NT2/D1 (cell line): ENCODE data around the gene TNXB.
"Not testable (repeated sequence)": the region's sequence is repeated elsewhere in the genome, so short reads cannot be mapped to it uniquely, and the experiment has no call there.

Experiments
- SUZ12 ChIP-seq: IDR thresholded peaks from 2 replicates; pipeline ENCODE4 v1.6.1; 2011; ENCODE audit not compliant: insufficient read length, insufficient read depth; ENCODE audit errors: extremely low read depth
- YY1 ChIP-seq: IDR thresholded peaks from 2 replicates; pipeline ENCODE4 v1.6.1; 2011; ENCODE audit not compliant: insufficient read length, insufficient read depth
- ZNF274 ChIP-seq: IDR thresholded peaks from 2 replicates; pipeline ENCODE4 v1.6.1; 2011; ENCODE audit warnings: mild to moderate bottlenecking, low read depth, low read length

- not testable (repeated sequence) for TF ChIP-seq SUZ12, YY1, ZNF274
These were observed 104.1 kb downstream of the TNXB start for GRCh38 chr6:32004864-32005537.
